GM20000 (cell line): ENCODE results near the gene CPED1.

Experiments used
- DNase-seq: peaks from one replicate; pipeline ENCODE4 v3.0.0; 2012; ENCODE audit warnings: low spot score
- TF ChIP-seq, protein P1 (sequence below): IDR thresholded peaks from 2 replicates; pipeline ENCODE4 v1.5.1; 2012; ENCODE audit warnings: mild to moderate bottlenecking, control low read depth; ENCODE audit errors: extremely low read depth, missing control alignments

The CPED1 gene

DNA sequence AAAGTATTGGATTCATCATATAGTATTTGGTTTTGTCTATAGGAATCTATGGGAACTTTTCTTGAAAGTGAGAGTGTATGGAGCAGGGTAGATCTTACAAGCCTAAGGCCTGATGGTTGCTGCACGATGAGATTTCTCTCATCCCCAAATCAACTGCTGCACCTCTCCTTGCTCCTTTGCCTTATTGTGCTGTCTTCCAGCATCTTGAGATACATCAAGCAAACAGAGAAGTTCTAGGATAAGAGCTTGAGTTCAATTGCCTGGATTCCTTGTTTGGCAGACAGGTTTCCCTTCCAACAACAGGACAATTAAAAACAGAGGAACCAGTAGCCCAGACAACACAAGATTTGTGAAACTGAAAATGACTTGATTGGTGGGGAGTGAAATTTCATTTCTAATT is 56.6 kb downstream of the CPED1 start:
- TF ChIP-seq, protein P1, sequence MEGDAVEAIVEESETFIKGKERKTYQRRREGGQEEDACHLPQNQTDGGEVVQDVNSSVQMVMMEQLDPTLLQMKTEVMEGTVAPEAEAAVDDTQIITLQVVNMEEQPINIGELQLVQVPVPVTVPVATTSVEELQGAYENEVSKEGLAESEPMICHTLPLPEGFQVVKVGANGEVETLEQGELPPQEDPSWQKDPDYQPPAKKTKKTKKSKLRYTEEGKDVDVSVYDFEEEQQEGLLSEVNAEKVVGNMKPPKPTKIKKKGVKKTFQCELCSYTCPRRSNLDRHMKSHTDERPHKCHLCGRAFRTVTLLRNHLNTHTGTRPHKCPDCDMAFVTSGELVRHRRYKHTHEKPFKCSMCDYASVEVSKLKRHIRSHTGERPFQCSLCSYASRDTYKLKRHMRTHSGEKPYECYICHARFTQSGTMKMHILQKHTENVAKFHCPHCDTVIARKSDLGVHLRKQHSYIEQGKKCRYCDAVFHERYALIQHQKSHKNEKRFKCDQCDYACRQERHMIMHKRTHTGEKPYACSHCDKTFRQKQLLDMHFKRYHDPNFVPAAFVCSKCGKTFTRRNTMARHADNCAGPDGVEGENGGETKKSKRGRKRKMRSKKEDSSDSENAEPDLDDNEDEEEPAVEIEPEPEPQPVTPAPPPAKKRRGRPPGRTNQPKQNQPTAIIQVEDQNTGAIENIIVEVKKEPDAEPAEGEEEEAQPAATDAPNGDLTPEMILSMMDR: no peak
- DNase-seq: no peak

DNA sequence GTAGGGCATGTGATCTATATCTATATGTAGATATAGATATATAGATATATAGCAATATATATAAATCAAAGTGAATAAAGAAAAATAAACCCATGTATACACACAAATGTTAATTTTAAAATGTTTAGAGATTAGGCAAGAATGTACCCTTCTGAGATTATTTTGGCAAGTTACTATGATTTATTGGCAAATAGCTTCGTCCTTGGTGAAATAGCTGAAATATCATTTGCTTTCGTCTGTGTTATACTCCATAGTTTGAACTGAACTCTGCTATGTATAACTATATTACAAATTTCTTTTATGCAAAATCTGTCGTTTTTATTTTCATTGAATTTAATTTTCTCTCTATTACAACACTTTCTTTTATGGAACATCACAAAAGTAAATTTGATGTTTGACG is 57.5 kb downstream of the CPED1 start:
- TF ChIP-seq, protein P1: no peak
- no peak for DNase-seq

- DNase-seq: no peak
- TF ChIP-seq, protein P1: no peak
Measured at GRCh38 chr7:121046893-121047468, 58.5 kb downstream of the CPED1 start.

DNA sequence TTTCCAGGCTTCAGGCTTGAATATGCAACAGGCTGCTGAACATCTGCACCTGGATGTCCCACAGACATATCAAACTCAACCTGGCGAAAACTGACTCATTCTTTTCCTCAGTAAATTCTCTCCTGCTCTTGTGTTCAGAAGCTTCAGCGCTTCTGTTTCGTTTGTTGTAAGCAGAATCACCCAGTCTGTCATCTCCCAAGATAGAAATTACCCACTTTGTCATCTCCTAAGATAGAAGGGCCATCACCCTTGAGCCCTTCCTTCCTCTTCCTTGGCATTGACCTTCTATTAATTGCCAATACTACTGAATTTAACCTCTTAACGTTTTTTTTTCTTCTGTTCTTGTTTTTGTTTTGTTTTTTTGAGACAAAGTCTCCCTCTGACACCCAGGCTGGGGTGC is 59.7 kb downstream of the CPED1 start:
- TF ChIP-seq, protein P1: no peak
- no peak for DNase-seq

GRCh38 chr7:121049028-121049791 is 60.7 kb downstream of the CPED1 start:
- TF ChIP-seq, protein P1: no peak
- DNase-seq: no peak

DNA sequence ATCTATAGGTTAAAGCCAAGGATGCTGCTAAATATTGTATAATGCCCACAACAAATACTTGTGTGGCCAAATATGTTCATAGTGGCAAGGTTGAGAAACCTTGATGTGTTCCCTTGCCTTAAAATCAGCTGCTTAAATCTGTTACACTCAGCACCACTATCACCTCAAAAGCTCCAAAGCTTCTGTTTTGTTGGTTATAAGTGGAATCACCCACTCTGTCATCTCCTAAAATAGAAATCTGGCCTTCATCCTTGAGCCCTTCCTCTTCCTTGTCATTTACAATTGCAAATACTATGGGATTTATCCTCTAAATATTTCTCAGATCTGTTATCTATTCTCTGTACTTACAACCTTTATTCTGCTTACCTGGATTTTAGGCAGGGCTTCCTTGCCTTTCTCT is 61.4 kb downstream of the CPED1 start:
- TF ChIP-seq, protein P1: no peak
- DNase-seq: no peak

GRCh38 chr7:121053219-121053618 is 64.7 kb downstream of the CPED1 start:
- DNase-seq: no peak
- TF ChIP-seq, protein P1: no peak
